Esophagus muscularis mucosa (tissue), 3 donors: ENCODE measurements around the gene SMIM35.

Experiments used
- EP300 ChIP-seq: sonication (generic); formaldehyde crosslinking; IDR thresholded peaks from one replicate; pipeline ENCODE4 v1.6.1; 2017; ENCODE audit warnings: antibody characterized with exemption
- TF ChIP-seq, protein P1 (sequence below), 3 experiments: fragments of 200-600 bp in 2 of 3; fragments of 450-650 bp in 1 of 3; sonication (generic) in 2 of 3; IDR thresholded peaks; one replicate each; pipeline ENCODE4 v1.5.1; 2017 to 2019; ENCODE audit warnings: antibody characterized with exemption in 3 of 3, mild to moderate bottlenecking in 2 of 3, moderate library complexity in 1 of 3

DNA sequence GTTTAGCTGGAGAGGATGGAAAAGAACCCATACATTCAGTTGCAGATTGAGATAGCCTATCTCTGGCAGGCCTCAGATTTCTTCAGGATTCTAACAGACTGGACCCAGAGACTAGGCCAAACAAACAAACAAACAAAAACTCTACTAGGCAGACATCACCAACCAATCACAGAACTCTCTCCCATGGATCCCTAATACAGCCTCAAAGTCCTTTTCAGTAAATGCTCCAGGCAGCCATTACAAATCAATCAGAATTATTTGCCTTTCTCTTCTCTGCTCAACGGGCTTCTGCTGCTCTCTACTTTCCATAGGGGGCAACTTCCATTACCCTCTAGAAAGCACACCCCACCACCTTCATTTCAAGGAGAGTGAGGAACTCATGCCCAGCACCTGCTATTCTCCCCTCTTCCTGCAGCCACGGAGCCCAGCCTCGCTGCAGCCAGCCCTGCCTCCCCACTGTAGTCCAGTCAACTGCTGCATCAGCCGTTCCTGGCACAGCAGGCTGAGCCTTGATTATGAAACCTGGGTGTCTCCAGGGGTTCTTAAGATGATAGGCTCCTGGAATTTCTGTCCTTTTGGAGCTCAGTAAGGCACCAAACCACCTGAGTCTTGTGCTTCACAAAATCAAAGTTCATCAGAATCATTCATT lies 19.0 kb upstream of the SMIM35 start:
- no peak for TF ChIP-seq EP300
- TF ChIP-seq, protein P1, sequence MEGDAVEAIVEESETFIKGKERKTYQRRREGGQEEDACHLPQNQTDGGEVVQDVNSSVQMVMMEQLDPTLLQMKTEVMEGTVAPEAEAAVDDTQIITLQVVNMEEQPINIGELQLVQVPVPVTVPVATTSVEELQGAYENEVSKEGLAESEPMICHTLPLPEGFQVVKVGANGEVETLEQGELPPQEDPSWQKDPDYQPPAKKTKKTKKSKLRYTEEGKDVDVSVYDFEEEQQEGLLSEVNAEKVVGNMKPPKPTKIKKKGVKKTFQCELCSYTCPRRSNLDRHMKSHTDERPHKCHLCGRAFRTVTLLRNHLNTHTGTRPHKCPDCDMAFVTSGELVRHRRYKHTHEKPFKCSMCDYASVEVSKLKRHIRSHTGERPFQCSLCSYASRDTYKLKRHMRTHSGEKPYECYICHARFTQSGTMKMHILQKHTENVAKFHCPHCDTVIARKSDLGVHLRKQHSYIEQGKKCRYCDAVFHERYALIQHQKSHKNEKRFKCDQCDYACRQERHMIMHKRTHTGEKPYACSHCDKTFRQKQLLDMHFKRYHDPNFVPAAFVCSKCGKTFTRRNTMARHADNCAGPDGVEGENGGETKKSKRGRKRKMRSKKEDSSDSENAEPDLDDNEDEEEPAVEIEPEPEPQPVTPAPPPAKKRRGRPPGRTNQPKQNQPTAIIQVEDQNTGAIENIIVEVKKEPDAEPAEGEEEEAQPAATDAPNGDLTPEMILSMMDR (IDR thresholded peaks at IDR 0.05), result no peak
